HG03095 (cell line): ENCODE data around the gene SLC49A3.
"Not testable (repeated sequence)": the region's sequence is repeated elsewhere in the genome, so short reads cannot be mapped to it uniquely, and the experiment has no call there.

Experiments used
- ATAC-seq: cut with Tn5 transposase; IDR thresholded peaks from one replicate; pipeline ENCODE4 v1.9.1; 2021; ENCODE audit warnings: moderate library complexity; ENCODE audit not compliant: unreplicated experiment

SLC49A3 gene

GRCh38 chr4:703336-704197 is 14.6 kb upstream of the SLC49A3 start:
- no peak for ATAC-seq

- no peak for ATAC-seq
Measured at GRCh38 chr4:702618-703048, 13.7 kb upstream of the SLC49A3 start.

DNA sequence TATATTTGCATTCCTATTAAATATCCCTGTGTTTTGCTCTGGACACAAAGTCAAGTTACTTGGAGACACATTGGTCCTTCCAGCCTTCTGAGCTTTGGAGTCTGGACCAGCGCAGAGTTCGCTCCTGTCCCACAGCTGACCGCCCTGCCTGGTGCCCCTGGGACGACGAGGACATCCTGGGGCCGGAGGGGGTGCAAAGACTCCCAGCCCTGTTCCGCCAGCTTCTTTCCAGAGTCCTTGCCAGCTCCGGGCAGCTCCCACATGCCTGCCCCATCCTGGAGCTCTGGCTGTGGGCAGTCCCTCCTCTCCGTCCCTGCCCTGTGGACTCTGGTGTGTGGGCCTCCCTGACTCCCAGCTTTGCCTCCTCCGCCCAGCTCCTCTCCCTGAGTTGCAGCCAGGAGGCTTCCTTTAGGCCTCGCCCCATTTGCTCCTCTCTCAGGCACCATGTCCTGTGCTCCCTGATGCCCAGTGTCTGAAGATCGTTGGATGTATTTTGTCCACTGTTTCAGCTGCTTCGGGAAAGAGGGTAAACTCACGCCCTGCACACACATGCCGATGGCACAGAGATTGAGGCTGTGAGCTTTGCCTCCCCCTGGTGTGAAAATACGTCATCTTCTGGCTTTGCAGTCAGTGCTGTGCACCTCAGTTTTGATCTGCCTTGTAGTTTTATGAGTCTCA is 11.8 kb upstream of the SLC49A3 start:
- no peak for ATAC-seq

GRCh38 chr4:699816-700580 is 11.0 kb upstream of the SLC49A3 start:
- ATAC-seq: no peak

GRCh38 chr4:694341-694940 is 5.5 kb upstream of the SLC49A3 start:
- not testable (repeated sequence) for ATAC-seq

DNA sequence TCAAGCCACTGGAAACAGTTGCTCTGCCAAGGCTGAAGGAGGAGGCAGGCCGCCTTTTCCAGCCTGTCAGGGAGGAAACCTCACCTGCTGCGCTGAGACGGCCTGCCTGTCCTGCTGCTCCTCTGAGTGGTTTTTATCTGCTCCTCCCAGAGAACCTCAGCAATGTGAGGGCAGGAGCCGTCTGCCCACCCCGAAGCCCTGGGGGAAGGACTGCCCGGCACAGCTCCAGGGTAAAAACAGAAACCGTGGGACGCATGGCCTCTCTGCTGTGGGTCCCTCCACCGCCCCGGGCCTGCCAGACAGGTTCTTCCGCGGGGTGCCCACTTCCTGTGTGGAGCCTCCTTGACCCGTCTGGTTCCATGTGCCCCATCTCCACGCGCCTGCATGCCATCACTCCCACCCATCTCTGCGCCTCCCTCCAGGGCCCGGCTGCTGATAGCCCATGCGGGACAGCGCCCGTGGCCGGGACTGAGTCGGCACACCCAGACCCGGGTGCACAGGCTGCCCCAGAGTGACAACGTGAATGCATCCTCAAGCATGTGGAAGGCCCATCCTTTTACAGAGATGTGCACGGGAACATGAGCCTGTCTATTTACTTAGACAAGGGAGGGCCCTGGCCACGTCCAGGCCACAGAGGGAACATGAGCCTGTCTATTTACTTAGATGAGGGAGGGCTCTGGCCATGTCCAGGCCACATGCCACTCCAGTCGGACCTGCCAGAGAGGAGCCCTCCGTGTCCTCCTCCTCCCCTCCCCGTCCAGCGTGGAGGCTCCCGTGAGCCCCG is 4.0 kb upstream of the SLC49A3 start:
- no peak for ATAC-seq

DNA sequence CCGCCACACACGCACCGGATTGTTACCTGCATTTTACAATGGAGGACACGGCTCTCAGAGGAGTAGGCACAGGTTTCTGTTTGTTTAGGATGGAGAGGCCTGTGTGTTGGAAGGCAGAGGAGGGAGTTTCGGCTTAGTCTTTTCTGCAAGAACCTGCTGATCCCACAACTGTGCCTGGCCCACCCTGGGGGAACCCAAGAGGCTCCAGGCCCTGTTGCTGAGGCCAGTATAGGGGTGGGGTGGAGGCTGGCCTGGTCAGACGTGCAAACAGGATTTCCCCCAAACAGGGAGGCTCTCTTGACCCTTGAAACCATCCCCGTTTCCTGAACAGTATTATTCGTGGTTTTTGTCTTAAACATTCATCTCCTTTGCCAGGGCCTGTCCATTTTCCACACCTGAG is 772 bp upstream of the SLC49A3 start:
- ATAC-seq: no peak

DNA sequence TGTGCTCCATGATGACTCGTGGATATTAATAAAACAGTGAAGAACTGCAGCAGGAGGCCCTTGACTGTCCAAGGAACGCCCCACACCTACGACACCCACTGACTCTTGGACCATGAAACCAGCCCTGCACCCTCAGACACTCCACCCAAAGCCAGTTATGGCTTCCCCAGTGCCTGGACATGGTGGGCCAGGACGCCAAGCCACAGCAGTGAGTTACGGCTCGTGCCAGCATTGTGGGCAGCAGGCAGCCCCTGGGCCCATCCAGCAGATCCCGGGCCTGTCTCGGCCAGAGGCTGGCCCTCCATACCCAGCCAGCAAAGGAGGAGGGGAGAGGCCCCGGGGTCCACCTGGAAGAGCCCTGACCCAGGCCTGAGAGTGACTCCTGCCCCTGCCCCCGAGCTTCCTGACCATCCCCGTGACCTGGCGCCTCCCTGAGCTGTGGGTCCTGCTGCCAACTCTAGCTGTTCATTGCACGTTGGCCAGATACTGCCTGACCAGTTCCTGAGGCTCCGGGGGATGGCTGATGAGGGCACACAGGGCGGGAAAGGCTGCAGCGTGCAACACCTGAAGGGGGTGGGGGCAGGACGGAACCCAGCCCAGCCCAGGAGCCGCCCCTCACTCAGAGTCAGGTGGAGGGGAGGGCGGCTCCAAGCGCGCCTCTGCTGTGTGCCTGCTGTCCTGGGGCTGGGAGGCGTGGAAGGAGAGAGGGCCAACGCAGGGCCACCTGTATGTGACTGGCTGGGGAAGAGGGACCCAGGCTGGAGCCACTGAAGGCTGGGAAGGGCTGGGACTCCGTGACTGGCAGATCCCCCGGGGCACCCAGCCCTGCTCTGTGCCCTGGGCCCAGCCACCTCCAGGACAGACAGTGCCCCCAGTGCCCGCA is 739 bp downstream of the SLC49A3 start:
- no peak for ATAC-seq

DNA sequence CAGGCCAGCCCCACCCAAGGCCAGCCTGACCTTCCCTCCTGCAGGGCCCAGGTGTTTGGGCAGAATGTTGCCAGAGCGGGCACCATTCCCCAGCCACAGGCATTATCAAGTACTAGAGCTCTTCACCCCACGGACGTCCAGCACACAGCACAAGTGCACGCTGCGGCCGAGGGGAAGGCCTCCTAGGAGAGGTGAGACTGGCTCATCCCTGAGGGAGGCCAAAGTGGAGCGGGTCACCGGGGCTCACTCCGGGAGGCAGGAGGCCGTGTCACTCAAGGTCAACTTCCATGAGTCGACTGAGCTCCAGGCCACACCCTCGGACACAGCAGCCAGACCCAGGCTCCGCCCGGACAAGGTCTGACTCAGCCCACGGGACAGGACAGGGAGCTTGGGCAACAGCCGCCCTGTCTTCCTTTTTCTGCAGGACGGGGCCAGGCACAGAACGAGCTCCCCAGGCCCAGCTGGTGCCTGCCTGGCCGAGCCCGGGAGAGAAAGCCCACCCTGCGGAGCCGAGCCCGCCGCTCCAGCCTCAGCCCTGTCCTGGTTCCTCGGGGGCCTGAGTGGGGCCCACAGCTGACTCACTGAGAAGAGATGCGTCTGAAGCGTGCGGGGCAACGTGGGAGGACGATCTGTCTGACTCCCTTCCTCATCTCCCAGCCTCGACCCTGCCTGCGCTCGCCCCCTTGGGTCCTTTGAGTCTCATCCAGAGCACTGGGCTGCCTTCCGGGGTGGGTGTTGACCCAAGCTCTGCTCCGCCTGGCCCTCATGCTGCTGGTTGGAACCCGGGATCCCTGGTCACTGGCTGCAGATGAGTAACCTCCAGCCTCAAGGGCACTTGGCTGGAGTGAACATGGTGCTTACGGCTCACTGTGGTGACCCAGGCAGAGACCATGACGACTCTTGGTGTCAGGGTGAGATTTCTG is 1.6 kb downstream of the SLC49A3 start:
- ATAC-seq: no peak

GRCh38 chr4:686413-687040 is 2.4 kb downstream of the SLC49A3 start:
- ATAC-seq: no peak

- ATAC-seq: no peak
Measured at GRCh38 chr4:685679-686412, 3.1 kb downstream of the SLC49A3 start.

GRCh38 chr4:684623-685327 is 4.2 kb downstream of the SLC49A3 start:
- no peak for ATAC-seq

DNA sequence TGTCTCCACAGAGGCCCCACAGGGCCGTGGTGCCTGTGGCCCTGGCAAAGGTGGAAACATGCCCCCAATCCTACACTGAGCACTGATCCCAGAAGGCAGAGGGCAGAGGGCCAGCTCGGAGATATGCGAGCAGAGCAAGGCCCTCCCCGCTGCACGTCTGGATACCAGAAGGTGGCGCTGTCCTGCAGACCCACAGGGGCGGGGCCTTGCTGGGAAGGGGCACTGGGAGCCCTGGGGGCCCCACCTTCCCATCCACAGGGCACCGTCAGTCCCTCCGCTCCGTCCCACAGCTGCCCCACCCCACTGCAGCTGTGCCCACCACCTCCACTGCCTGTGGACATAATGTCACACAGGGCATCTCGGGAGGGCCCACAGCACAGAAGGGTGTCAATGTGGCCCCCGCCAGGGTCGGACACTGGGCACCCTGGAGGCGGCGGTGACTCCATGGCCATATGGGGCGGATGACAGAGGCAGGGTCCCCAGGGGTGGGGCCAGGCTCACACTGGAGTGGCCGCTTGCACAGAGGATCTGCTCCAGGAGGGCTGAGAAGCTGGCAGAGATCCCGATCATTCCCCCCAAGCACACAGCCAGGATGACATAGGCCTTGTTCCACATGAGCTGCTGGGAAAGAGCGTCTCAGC is 4.8 kb downstream of the SLC49A3 start:
- ATAC-seq: no peak

DNA sequence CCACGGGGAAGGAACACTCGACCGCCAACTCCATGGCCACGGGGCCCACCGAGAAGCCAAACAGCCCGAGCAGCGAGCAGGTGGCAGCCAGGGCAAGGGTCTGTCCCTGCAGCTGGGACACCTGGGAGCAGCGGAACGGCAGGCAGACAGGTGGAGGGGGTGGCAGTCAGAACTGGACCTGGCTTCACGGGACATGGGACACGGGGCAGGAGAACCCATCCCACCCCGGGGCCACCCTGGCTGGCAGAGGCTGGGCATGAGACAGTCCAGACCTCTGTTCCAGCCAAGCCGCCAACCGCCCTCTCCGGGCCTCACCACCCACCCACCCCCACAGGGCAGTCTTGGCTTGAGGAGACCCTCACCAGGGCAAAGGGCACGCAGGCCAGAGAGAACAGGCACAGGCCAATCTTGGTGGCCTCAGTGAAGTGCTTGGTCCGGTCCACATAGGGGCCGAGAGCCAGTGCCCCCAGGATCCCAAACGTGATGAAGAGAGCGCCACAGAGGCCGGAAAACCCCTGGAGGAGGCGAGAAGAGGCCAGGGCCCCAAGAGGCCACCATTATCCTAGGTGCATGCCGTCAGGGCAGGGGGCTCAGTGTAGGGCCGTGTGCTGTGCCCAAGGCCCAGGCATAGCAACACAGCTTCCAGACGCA is 5.6 kb downstream of the SLC49A3 start:
- no peak for ATAC-seq

DNA sequence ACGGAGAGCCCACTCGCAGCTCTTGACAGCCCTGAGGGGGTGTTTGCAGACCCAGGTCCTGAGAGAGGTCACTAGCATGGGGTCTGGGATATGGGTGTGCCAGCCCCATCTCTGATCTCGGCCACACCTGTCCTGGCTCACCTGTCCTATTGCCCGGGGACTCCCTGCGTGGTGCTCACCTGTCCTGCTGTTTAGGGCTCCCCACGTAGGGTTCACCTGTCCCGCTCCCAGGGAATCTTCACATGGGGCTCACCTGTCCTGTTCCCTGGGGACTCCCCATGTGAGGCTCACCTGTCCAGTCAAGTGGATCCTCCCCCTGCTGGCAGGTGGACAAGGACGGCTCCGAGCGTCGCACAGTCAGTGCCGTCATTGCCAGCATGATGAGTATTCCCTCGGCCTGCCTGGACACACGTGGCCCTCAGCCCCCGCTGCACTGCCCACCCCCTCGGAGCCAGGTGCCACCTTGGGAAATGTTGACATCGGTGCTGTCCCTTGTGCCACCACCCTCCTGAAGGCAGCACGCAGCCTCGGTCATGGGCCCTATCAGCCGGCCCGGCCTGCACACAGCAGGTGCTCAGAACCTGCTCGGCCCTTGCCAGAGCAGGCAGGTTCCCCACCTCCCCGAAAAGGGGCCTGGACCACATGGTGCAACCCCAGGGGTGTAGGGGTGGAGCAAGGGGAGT is 6.3 kb downstream of the SLC49A3 start:
- ATAC-seq: no peak
